ENCODE measurements around the gene RAD51. TPM values are rescaled to one million over a fixed set of nuclear protein-coding genes. Genes with fewer than 3 reads are reported as not detected.

The RAD51 gene
- total RNA-seq, 1 donor from 2014 or later = 4.2 TPM

GRCh38 chr15:40776537-40777141 is 81.7 kb downstream of the RAD51 start:
- peak overlapping the region; percentile 40 for H3K27ac ChIP-seq
- TF ChIP-seq, protein P1, sequence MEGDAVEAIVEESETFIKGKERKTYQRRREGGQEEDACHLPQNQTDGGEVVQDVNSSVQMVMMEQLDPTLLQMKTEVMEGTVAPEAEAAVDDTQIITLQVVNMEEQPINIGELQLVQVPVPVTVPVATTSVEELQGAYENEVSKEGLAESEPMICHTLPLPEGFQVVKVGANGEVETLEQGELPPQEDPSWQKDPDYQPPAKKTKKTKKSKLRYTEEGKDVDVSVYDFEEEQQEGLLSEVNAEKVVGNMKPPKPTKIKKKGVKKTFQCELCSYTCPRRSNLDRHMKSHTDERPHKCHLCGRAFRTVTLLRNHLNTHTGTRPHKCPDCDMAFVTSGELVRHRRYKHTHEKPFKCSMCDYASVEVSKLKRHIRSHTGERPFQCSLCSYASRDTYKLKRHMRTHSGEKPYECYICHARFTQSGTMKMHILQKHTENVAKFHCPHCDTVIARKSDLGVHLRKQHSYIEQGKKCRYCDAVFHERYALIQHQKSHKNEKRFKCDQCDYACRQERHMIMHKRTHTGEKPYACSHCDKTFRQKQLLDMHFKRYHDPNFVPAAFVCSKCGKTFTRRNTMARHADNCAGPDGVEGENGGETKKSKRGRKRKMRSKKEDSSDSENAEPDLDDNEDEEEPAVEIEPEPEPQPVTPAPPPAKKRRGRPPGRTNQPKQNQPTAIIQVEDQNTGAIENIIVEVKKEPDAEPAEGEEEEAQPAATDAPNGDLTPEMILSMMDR (IDR thresholded peaks at IDR 0.05) = no peak
- peak; percentile 19 to 72 for TF ChIP-seq POLR2AphosphoS5 (IDR thresholded peaks at IDR 0.05; ENCODE audit: insufficient read depth in 1 of 2, low read depth in 1 of 2)

More at GRCh38 chr15:40776537-40777141, 81.7 kb downstream of the RAD51 start:
- no peak overlapping the region for H3K4me3 ChIP-seq
- intact Hi-C loops (cut with DNase I) = no loop called here
- H3K9me3 ChIP-seq = no peaks in the 10 kb centered on the region
- H3K4me1 ChIP-seq = peaks cover 15% of the 10 kb centered on the region
- peaks cover 0 to 63% of the 10 kb centered on the region in 2 donors for H3K36me3 ChIP-seq
- no peak for DNase-seq (ENCODE audit: extremely low spot score in 2 of 2)
- H3K27me3 ChIP-seq = no peaks in the 10 kb centered on the region

Small RNAs within 50 kb of the gene (small RNA-seq; reads per million reads assigned to genes)
- gene SUMO2P15 = not detected

Other genes with a start within 250 kb of the RAD51 start
- 8.6 TPM for gene CHST14, start 224.2 kb upstream of the RAD51 start, total RNA-seq
- 20.6 TPM for gene CCDC32, start 130.1 kb upstream of the RAD51 start, total RNA-seq
- gene RPUSD2, start 125.9 kb upstream of the RAD51 start, total RNA-seq = 12.8 TPM
- gene KNL1, start 100.9 kb upstream of the RAD51 start, total RNA-seq = 3.4 TPM
- 19.6 TPM for gene RMDN3, start 60.1 kb downstream of the RAD51 start, total RNA-seq
- 69.7 TPM for gene GCHFR, start 68.9 kb downstream of the RAD51 start, total RNA-seq
- gene C15orf62, start 74.8 kb downstream of the RAD51 start, total RNA-seq = 2.9 TPM
- gene ZFYVE19, start 111.9 kb downstream of the RAD51 start, total RNA-seq = 34.4 TPM
- 14.0 TPM for gene DNAJC17, start 112.3 kb downstream of the RAD51 start, total RNA-seq
- not detected for gene PPP1R14D, start 133.5 kb downstream of the RAD51 start, total RNA-seq
- 80.3 TPM for gene SPINT1, start 148.9 kb downstream of the RAD51 start, total RNA-seq
- gene RHOV, start 179.1 kb downstream of the RAD51 start, total RNA-seq = 32.9 TPM
- gene VPS18, start 199.3 kb downstream of the RAD51 start, total RNA-seq = 21.4 TPM
- gene DLL4, start 234.2 kb downstream of the RAD51 start, total RNA-seq = 20.9 TPM